ENCODE measurements around the gene FOXP3. TPM values are rescaled to one million over a fixed set of nuclear protein-coding genes. Genes with fewer than 3 reads are reported as not detected.
A peak's percentile ranks its signal among the peaks of the same experiment; 100 is the strongest.

The FOXP3 gene
- total RNA-seq, 1 donor, result not detected

DNA sequence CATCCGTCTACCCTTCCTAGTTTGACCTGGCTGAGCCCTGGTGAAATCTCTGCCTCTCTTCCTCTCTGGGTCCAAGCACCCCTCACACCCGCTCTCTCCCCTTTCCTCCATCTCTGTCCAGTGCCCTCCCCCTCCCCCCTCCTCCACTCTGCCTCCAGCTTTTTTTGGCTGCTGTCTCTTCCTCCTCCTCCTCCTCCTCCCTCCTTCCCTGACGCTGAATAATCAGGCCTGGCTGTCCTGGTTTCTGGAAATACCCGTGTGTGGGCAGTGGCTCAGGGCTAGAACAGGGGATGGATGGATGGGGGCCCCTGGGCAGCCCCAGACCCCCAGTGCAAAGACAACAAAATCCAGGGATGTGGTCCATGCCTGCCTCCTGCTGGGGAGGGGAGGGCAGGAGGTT lies 59.8 kb downstream of the FOXP3 start:
- H3K4me2 ChIP-seq (ENCODE audit: insufficient read depth, low read length), result no peak overlapping the region
- H3K4me3 ChIP-seq (ENCODE audit: insufficient read depth, low read length), result no peak overlapping the region
- no peak overlapping the region for H3K27ac ChIP-seq (ENCODE audit: low read depth, low read length)
- no peak for TF ChIP-seq CTCF (IDR thresholded peaks at IDR 0.05; ENCODE audit: extremely low read depth, low read depth, low read length)
- H3K79me2 ChIP-seq (ENCODE audit: insufficient read depth, low read length), result no peaks in the 10 kb centered on the region
- no peaks in the 10 kb centered on the region for H3K4me1 ChIP-seq (ENCODE audit: insufficient read depth, low read length)
- no peaks in the 10 kb centered on the region for H3K36me3 ChIP-seq (ENCODE audit: insufficient read depth, low read length)
- H4K20me1 ChIP-seq (ENCODE audit: insufficient read depth, low read length), result no peaks in the 10 kb centered on the region
- H3K27me3 ChIP-seq (ENCODE audit: insufficient read depth, low read length), result no peaks in the 10 kb centered on the region
- H2AFZ ChIP-seq (ENCODE audit: low read length), result no peak overlapping the region
- DNase-seq (ENCODE audit: insufficient read length, low spot score, missing footprints), result peak; percentile 79
- no peaks in the 10 kb centered on the region for H3K9me3 ChIP-seq (ENCODE audit: low read depth, low read length)

DNA sequence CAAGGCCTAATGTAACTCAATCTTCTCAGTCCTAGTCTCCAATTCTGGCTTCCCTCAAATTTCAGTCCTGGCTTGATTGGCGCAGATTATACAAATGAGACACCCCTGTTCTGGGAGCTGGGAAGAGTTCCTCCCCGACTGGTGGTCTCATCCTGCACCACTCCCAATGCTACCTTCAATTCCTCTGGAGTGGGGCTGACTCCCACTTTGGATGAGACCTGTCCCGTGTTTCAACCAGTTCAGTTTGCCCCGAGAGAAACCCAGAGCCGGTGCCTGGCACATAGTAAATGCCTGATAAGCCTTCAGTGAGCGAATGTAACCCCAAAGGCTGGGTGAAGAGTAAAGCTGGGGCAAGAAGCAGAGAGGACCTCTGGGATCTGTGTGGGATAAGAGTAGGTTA lies 60.5 kb downstream of the FOXP3 start:
- Histone ChIP-seq H2AFZ (ENCODE audit: low read length) (no peak overlapping the region), H3K27ac (ENCODE audit: low read depth, low read length) (no peak overlapping the region), H3K36me3 (ENCODE audit: insufficient read depth, low read length) (no peaks in the 10 kb centered on the region), H3K4me2 (ENCODE audit: insufficient read depth, low read length) (no peak overlapping the region), H3K4me1 (ENCODE audit: insufficient read depth, low read length) (no peaks in the 10 kb centered on the region), H3K27me3 (ENCODE audit: insufficient read depth, low read length) (no peaks in the 10 kb centered on the region), H3K9me3 (ENCODE audit: low read depth, low read length) (no peaks in the 10 kb centered on the region), H4K20me1 (ENCODE audit: insufficient read depth, low read length) (no peaks in the 10 kb centered on the region), H3K79me2 (ENCODE audit: insufficient read depth, low read length) (no peaks in the 10 kb centered on the region), H3K4me3 (ENCODE audit: insufficient read depth, low read length) (no peak overlapping the region)
- TF ChIP-seq CTCF (IDR thresholded peaks at IDR 0.05; ENCODE audit: extremely low read depth, low read depth, low read length), result no peak
- DNase-seq (ENCODE audit: insufficient read length, low spot score, missing footprints), result no peak

DNA sequence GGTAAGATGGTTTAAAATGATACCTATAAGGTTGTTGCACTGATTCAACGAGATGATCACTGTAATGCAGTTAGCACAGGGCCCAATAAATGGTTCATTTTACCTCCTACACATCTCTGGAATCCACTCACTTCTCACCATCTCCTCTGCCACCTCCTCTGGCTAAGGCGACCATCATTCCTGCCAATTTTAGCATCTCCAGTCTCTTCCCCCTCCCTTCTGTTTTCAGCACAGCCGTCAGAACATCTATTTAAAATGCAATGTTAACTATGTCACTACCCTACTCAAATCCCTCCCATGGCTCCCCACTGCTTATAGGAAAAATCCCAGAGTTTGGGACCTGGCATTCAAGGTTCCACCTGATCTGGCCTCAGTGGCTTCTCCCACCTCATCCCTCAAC lies 61.0 kb downstream of the FOXP3 start:
- no peaks in the 10 kb centered on the region for H4K20me1 ChIP-seq (ENCODE audit: insufficient read depth, low read length)
- no peak overlapping the region for H3K4me3 ChIP-seq (ENCODE audit: insufficient read depth, low read length)
- no peak overlapping the region for H3K27ac ChIP-seq (ENCODE audit: low read depth, low read length)
- H3K27me3 ChIP-seq (ENCODE audit: insufficient read depth, low read length), result no peaks in the 10 kb centered on the region
- peak; percentile 35 for DNase-seq (ENCODE audit: insufficient read length, low spot score, missing footprints)
- no peak overlapping the region for H3K4me2 ChIP-seq (ENCODE audit: insufficient read depth, low read length)
- no peaks in the 10 kb centered on the region for H3K9me3 ChIP-seq (ENCODE audit: low read depth, low read length)
- no peak for TF ChIP-seq CTCF (IDR thresholded peaks at IDR 0.05; ENCODE audit: extremely low read depth, low read depth, low read length)
- H2AFZ ChIP-seq (ENCODE audit: low read length), result no peak overlapping the region
- H3K36me3 ChIP-seq (ENCODE audit: insufficient read depth, low read length), result no peaks in the 10 kb centered on the region
- H3K79me2 ChIP-seq (ENCODE audit: insufficient read depth, low read length), result no peaks in the 10 kb centered on the region
- H3K4me1 ChIP-seq (ENCODE audit: insufficient read depth, low read length), result no peaks in the 10 kb centered on the region

DNA sequence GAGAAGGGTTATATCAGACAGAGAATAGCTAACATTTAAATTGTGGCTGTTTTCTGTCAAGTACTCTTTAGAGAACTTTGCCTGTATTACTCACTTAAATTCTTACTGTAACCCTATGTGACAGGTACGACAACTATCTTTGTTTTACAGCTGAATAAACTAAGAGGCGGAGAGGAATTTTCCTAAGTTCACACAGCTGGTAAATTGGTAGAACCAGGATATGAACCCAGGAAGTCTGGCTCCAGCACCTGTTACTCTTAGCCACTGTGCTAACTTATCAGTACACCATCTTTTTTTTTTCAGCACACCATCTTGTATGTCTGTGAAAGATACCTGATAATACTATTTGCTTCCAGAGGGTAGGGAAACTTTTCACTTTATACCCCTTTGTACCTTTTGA lies 62.5 kb downstream of the FOXP3 start:
- no peak overlapping the region for H2AFZ ChIP-seq (ENCODE audit: low read length)
- H3K4me2 ChIP-seq (ENCODE audit: insufficient read depth, low read length), result no peak overlapping the region
- no peaks in the 10 kb centered on the region for H3K9me3 ChIP-seq (ENCODE audit: low read depth, low read length)
- peak; percentile 41 for DNase-seq (ENCODE audit: insufficient read length, low spot score, missing footprints)
- TF ChIP-seq CTCF (IDR thresholded peaks at IDR 0.05; ENCODE audit: extremely low read depth, low read depth, low read length), result no peak
- H3K79me2 ChIP-seq (ENCODE audit: insufficient read depth, low read length), result no peaks in the 10 kb centered on the region
- H3K27ac ChIP-seq (ENCODE audit: low read depth, low read length), result no peak overlapping the region
- no peak overlapping the region for H3K4me3 ChIP-seq (ENCODE audit: insufficient read depth, low read length)
- no peaks in the 10 kb centered on the region for H4K20me1 ChIP-seq (ENCODE audit: insufficient read depth, low read length)
- H3K36me3 ChIP-seq (ENCODE audit: insufficient read depth, low read length), result no peaks in the 10 kb centered on the region
- peaks cover 4% of the 10 kb centered on the region for H3K27me3 ChIP-seq (ENCODE audit: insufficient read depth, low read length)
- no peaks in the 10 kb centered on the region for H3K4me1 ChIP-seq (ENCODE audit: insufficient read depth, low read length)

Other genes with a start within 250 kb of the FOXP3 start
- gene TFE3, start 221.4 kb downstream of the FOXP3 start, total RNA-seq, result 36.2 and 46.7 TPM in 2 replicates
- gene CCDC120, start 205.7 kb downstream of the FOXP3 start, total RNA-seq, result 1.1 and 1.2 TPM in 2 replicates
- gene PRAF2, start 190.7 kb downstream of the FOXP3 start, total RNA-seq, result 12.3 and 15.6 TPM in 2 replicates
- gene WDR45, start 184.8 kb downstream of the FOXP3 start, total RNA-seq, result 86.5 and 97.5 TPM in 2 replicates
- 12.4 and 14.1 TPM in 2 replicates for gene GPKOW, start 141.0 kb downstream of the FOXP3 start, total RNA-seq
- 1.2 and 1.8 TPM in 2 replicates for gene MAGIX, start 102.0 kb downstream of the FOXP3 start, total RNA-seq
- gene PLP2, start 92.8 kb downstream of the FOXP3 start, total RNA-seq, result 19.7 and 21.0 TPM in 2 replicates
- 6.9 and 7.7 TPM in 2 replicates for gene PRICKLE3, start 78.3 kb downstream of the FOXP3 start, total RNA-seq
- gene SYP, start 64.5 kb downstream of the FOXP3 start, total RNA-seq, result 0.29 and 0.36 TPM in 2 replicates
- gene CACNA1F, start 31.4 kb downstream of the FOXP3 start, total RNA-seq, result not detected in 2 replicates
- gene CCDC22, start 29.2 kb downstream of the FOXP3 start, total RNA-seq, result 13.3 and 15.6 TPM in 2 replicates
- 3.2 and 4.0 TPM in 2 replicates for gene PPP1R3F, start 5.1 kb upstream of the FOXP3 start, total RNA-seq
- not detected in 2 replicates for gene GAGE10, start 38.9 kb upstream of the FOXP3 start, total RNA-seq
- not detected in 2 replicates for gene GAGE12J, start 57.3 kb upstream of the FOXP3 start, total RNA-seq
- gene GAGE13, start 66.9 kb upstream of the FOXP3 start, total RNA-seq, result not detected in 2 replicates

All from osteoblast (primary cell).